HepG2 (cell line): ENCODE results near the gene NOS1. TPM values are rescaled to one million over a fixed set of nuclear protein-coding genes. Genes with fewer than 3 reads are reported as not detected.

Experiments used
- ATAC-seq: fragments of 200-7000 bp; cut with Tn5 transposase; 3 replicates; pipeline ENCODE4 v1.9.1; 2020; ENCODE audit warnings: mild to moderate bottlenecking, moderate library complexity
- BruUV-seq: library from RNA; stranded (reverse); fragments of 400-500 nt; replicated peaks from 2 replicates; lab custom pipeline; 2021; lab: Mats Ljungman, UMichigan
- CTCF ChIA-PET: fragments of 300-600 bp; formaldehyde crosslinking; extraction: SDS; loops from one replicate; lab custom pipeline; 2021; ENCODE audit warnings: low total read pairs, inconsistent platforms, low intra/inter-chr PET ratio; lab: Yijun Ruan, JAX
- POLR2A ChIA-PET: fragments of 350-600 bp; sonication (Branson Sonifier 250); formaldehyde crosslinking; loops from one replicate; lab custom pipeline; 2020; ENCODE audit warnings: antibody characterized with exemption, inconsistent platforms; lab: Yijun Ruan, JAX
- DNase-seq: peaks from one replicate; pipeline ENCODE4 v3.0.0-alpha.2; 2015; ENCODE audit warnings: low spot score
- FAIRE-seq: peaks from 3 replicates; lab custom pipeline; 2011; peaks lifted over from hg19 to GRCh38; lab: Jason Lieb, UNC
- H2AFZ ChIP-seq: one replicate; pipeline ENCODE4 v1.6.1; 2011; ENCODE audit warnings: low read length, inconsistent platforms
- H3K27ac ChIP-seq: fragments of 300-600 bp; 3 replicates; pipeline ENCODE4 v1.8.0; 2011; ENCODE audit warnings: mixed run types, mild to moderate bottlenecking, mixed read lengths, low read length, inconsistent platforms; ENCODE audit not compliant: insufficient read depth; ENCODE audit errors: extremely low read length
- H3K27me3 ChIP-seq, 2 experiments: fragments of 200-600 bp in 1 of 2; 2 replicates in 1 of 2; 3 replicates in 1 of 2; pipeline versions ENCODE4 v1.6.0 to v1.8.0; 2011; ENCODE audit warnings: low read length in 2 of 2, mild to moderate bottlenecking in 2 of 2, moderate library complexity in 2 of 2, inconsistent platforms in 1 of 2; ENCODE audit not compliant: insufficient read depth in 2 of 2, control insufficient read depth in 1 of 2
- H3K36me3 ChIP-seq, 2 experiments: fragments of 200-600 bp in 1 of 2; replicated peaks in 1 of 2; 2 replicates in 1 of 2; 3 replicates in 1 of 2; pipeline versions ENCODE4 v1.5.1 to v1.8.0; 2011; ENCODE audit warnings: low read length in 2 of 2, inconsistent platforms in 1 of 2; ENCODE audit not compliant: insufficient read depth in 2 of 2, control insufficient read depth in 1 of 2
- H3K4me1 ChIP-seq: 2 replicates; pipeline ENCODE4 v1.5.1; 2012; ENCODE audit warnings: low read length, inconsistent platforms; ENCODE audit not compliant: insufficient read depth
- H3K4me2 ChIP-seq: 2 replicates; pipeline ENCODE4 v1.6.0; 2011; ENCODE audit warnings: low read depth, low read length, inconsistent platforms
- H3K4me3 ChIP-seq, 3 experiments: fragments of 200-600 bp in 1 of 3; sonication (generic), shearing (Covaris generic) in 1 of 3; replicated peaks in 1 of 3; 2 replicates each; pipeline ENCODE4 v1.5.1; 2011 to 2016; ENCODE audit warnings: low read length in 3 of 3, inconsistent platforms in 2 of 3, low read depth in 2 of 3, mild to moderate bottlenecking in 2 of 3, control low read depth in 1 of 3, mixed read lengths in 1 of 3; ENCODE audit not compliant: insufficient read depth in 1 of 3
- H3K79me2 ChIP-seq: one replicate; pipeline ENCODE4 v1.6.1; 2011; ENCODE audit warnings: low read length, inconsistent platforms; ENCODE audit not compliant: insufficient read depth
- H3K9ac ChIP-seq: 2 replicates; pipeline ENCODE4 v1.6.0; 2011; ENCODE audit warnings: mild to moderate bottlenecking, low read depth, low read length, inconsistent platforms; ENCODE audit not compliant: insufficient read depth
- H3K9me3 ChIP-seq: 2 replicates; pipeline ENCODE4 v1.5.1; 2012; ENCODE audit warnings: mild to moderate bottlenecking, low read length
- H4K20me1 ChIP-seq: 2 replicates; pipeline ENCODE4 v1.6.0; 2011; ENCODE audit warnings: inconsistent platforms, mild to moderate bottlenecking, low read length, moderate library complexity; ENCODE audit not compliant: insufficient read depth
- FOXJ3 ChIP-seq: sonication (generic); formaldehyde crosslinking; IDR thresholded peaks from 2 replicates; pipeline ENCODE4 v1.4.0; 2020; ENCODE audit warnings: missing genetic modification reagents, mild to moderate bottlenecking, borderline replicate concordance
- JDP2 ChIP-seq: sonication (generic); formaldehyde crosslinking; IDR thresholded peaks from 2 replicates; pipeline ENCODE4 v1.8.1; 2022; ENCODE audit warnings: missing genetic modification reagents, borderline replicate concordance
- MED13 ChIP-seq: sonication (generic); formaldehyde crosslinking; IDR thresholded peaks from 2 replicates; pipeline ENCODE4 v1.5.0; 2020; ENCODE audit warnings: missing genetic modification reagents
- MLX ChIP-seq: IDR thresholded peaks from 2 replicates; pipeline ENCODE4 v1.6.1; 2016
- RBFOX2 ChIP-seq: fragments of 200-400 bp; formaldehyde crosslinking; IDR thresholded peaks from 2 replicates; pipeline ENCODE4 v1.6.1; 2017; ENCODE audit warnings: low read depth, mild to moderate bottlenecking, low read length
- SP140L ChIP-seq: sonication (generic); formaldehyde crosslinking; IDR thresholded peaks from 2 replicates; pipeline ENCODE4 v1.4.0; 2020; ENCODE audit warnings: missing genetic modification reagents, borderline replicate concordance
- TBL1XR1 ChIP-seq: fragments of 150-350 bp; IDR thresholded peaks from 2 replicates; pipeline ENCODE4 v1.6.1; 2014; ENCODE audit warnings: borderline replicate concordance, low read length; ENCODE audit not compliant: partially characterized antibody
- TCF7 ChIP-seq: sonication (generic); IDR thresholded peaks from 2 replicates; pipeline ENCODE4 v1.6.1; 2016; ENCODE audit warnings: antibody characterized with exemption, low read depth
- TEF ChIP-seq: sonication (generic); formaldehyde crosslinking; IDR thresholded peaks from 2 replicates; pipeline ENCODE4 v1.5.0; 2020; ENCODE audit warnings: missing genetic modification reagents
- ZBTB26 ChIP-seq: IDR thresholded peaks from 2 replicates; pipeline ENCODE4 v1.6.1; 2016; ENCODE audit warnings: missing compliant biosample characterization, missing genetic modification reagents, borderline replicate concordance
- ZFP82 ChIP-seq: sonication (generic); formaldehyde crosslinking; IDR thresholded peaks from 2 replicates; pipeline ENCODE4 v1.5.1; 2020; ENCODE audit warnings: mild to moderate bottlenecking, missing genetic modification reagents, borderline replicate concordance
- ZNF18 ChIP-seq: sonication (generic); formaldehyde crosslinking; IDR thresholded peaks from 2 replicates; pipeline ENCODE4 v1.8.0; 2022; ENCODE audit warnings: mild to moderate bottlenecking, missing genetic modification reagents; ENCODE audit not compliant: insufficient replicate concordance
- ZNF251 ChIP-seq: sonication (generic); formaldehyde crosslinking; IDR thresholded peaks from 2 replicates; pipeline ENCODE4 v1.9.0; 2021; ENCODE audit warnings: mild to moderate bottlenecking, missing genetic modification reagents
- ZNF576 ChIP-seq: sonication (generic); formaldehyde crosslinking; IDR thresholded peaks from 2 replicates; pipeline ENCODE4 v1.4.0; 2020; ENCODE audit warnings: mild to moderate bottlenecking, missing genetic modification reagents
- ZNF629 ChIP-seq: sonication (generic); formaldehyde crosslinking; conservative IDR thresholded peaks from 2 replicates; pipeline ENCODE4 v1.5.0; 2020; ENCODE audit warnings: missing genetic modification reagents
- ZNF672 ChIP-seq: sonication (generic); formaldehyde crosslinking; IDR thresholded peaks from 2 replicates; pipeline ENCODE4 v1.8.1; 2022; ENCODE audit warnings: missing genetic modification reagents
- ZNF720 ChIP-seq: sonication (generic); formaldehyde crosslinking; IDR thresholded peaks from 2 replicates; pipeline ENCODE4 v1.4.0; 2020; ENCODE audit warnings: missing genetic modification reagents
- ZNF724P ChIP-seq: sonication (generic); formaldehyde crosslinking; IDR thresholded peaks from 2 replicates; pipeline ENCODE4 v1.8.0; 2022; ENCODE audit warnings: missing genetic modification reagents, borderline replicate concordance
- WGBS: methylation state at CpG from one replicate; pipeline ENCODE4 v1.1.6; 2017; ENCODE audit warnings: low lambda C conversion rate; 5-methylcytosine and 5-hydroxymethylcytosine counted together
- in situ Hi-C: cut with HindIII; loops from 2 replicates; pipeline ENCODE4 v1.10.0; 2017; ENCODE audit warnings: low pct_unique_long_range_greater_than_20kb; ENCODE audit not compliant: extremely low pct_ligation_motif_present
- intact Hi-C: fragments of 100-400 bp; cut with micrococcal nuclease; formaldehyde crosslinking; loops from one replicate; pipeline ENCODE4 v1.10.0; 2022; ENCODE audit not compliant: unreplicated experiment
- polyA plus RNA-seq, 8 experiments: library from polyadenylated mRNA; depleted of rRNA in 3 of 8; stranded (reverse) in 7 of 8; unstranded in 1 of 8; fragments of >200 nt; fragmentation: Illumina TruSeq in 4 of 8; extraction: Trizol in 4 of 8; gene quantifications; 2 replicates each; pipeline versions ENCODE4 v1.2.1 to v1.2.3, GENCODE V29; 2011 to 2016; ENCODE audit warnings: low read depth in 4 of 8, missing spikeins in 1 of 8, mixed read lengths in 1 of 8; ENCODE audit not compliant: insufficient read depth in 1 of 8
- total RNA-seq, 5 experiments: library from RNA; depleted of rRNA; stranded (reverse); fragments of >200 nt; fragmentation: Illumina TruSeq; extraction: Trizol; gene quantifications; 2 replicates each; pipeline ENCODE4 v1.2.3, GENCODE V29; 2016; ENCODE audit warnings: low read depth in 1 of 5

NOS1 gene
- total and polyA plus RNA-seq, 2 of the 13 experiments (the other 11 are each of a cell fraction or from before 2014, with no cell fraction given): not detected

- DNase-seq (no peak), ATAC-seq (no peak), FAIRE-seq (no peak)
- Histone ChIP-seq H4K20me1 (no peaks in the 10 kb centered on the region), H3K4me1 (no peaks in the 10 kb centered on the region), H3K27me3 (no peaks in the 10 kb centered on the region; a peak in 1 of 5 replicates), H3K27ac (no peak overlapping the region), H3K36me3 (peaks cover 36 to 83% of the 10 kb centered on the region in 2 experiments), H3K79me2 (no peaks in the 10 kb centered on the region), H2AFZ (no peak overlapping the region), H3K9me3 (no peaks in the 10 kb centered on the region), H3K9ac (no peak overlapping the region), H3K4me3 (no peak overlapping the region), H3K4me2 (no peak overlapping the region)
- in situ Hi-C loops (no loop called here), intact Hi-C loops (no loop called here)
- WGBS: 98% methylated on average over 4 of the region's 4 CpGs
- ChIA-PET CTCF (no interaction called here), POLR2A (no interaction called here)
- no peak for TF ChIP-seq ZNF724P (CRISPR knock-in tag)
- no peak for TF ChIP-seq ZNF720 (CRISPR knock-in tag)
- no peak for TF ChIP-seq FOXJ3 (CRISPR knock-in tag)
- TF ChIP-seq TEF (CRISPR knock-in tag): no peak
- TF ChIP-seq TBL1XR1: no peak
- TF ChIP-seq MLX: no peak
- TF ChIP-seq MED13 (CRISPR knock-in tag): no peak
- no peak for TF ChIP-seq ZNF629 (CRISPR knock-in tag)
- no peak for TF ChIP-seq RBFOX2
- no peak for TF ChIP-seq JDP2
- no peak for TF ChIP-seq ZNF251 (CRISPR knock-in tag)
- TF ChIP-seq ZFP82: no peak
- TF ChIP-seq ZNF672: no peak
- no peak for TF ChIP-seq TCF7
- TF ChIP-seq ZNF18 (CRISPR knock-in tag): no peak
- TF ChIP-seq ZBTB26 (CRISPR knock-in tag): no peak
- TF ChIP-seq SP140L (CRISPR knock-in tag): no peak
- no peak for TF ChIP-seq ZNF576 (CRISPR knock-in tag)
- no TSS peak for BruUV-seq
These were observed 195.3 kb downstream of the NOS1 start for GRCh38 chr12:117166107-117166506.
